Fibroblast of peridontal ligament (primary cell): ENCODE data around the gene ZBTB6.
"Not testable (repeated sequence)": the region's sequence is repeated elsewhere in the genome, so short reads cannot be mapped to it uniquely, and the experiment has no call there.

ENCODE experiments used
- DNase-seq: peaks from one replicate; pipeline ENCODE4 v3.0.0-alpha.2; 2010; ENCODE audit errors: extremely low read depth

The ZBTB6 gene

DNA sequence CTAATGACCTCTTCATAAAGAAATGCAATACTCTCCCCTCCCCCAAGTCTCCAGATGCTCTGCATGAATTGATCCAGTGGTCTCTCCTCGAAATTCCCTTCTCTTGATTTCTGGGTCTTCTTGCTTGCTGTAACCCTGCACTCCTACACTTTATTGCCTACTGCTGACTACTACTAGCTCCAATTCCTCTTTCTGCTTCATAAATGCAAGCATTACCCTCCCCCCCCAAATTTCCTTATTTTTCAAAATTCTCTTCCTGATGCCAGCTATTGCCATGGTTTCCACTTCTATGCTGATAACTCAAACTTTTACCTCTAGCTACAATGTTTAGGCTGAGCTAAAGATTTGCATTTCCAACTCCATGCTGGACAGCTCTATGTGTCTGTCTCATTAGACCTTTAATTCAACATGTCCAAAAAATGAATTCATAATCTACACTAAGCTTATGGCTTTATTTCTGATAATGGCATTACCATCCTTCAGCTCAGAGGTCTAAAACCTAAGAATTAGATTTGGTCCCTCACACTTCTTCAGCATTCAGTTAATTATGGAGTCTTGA is 16.8 kb upstream of the ZBTB6 start:
- no peak for DNase-seq

DNA sequence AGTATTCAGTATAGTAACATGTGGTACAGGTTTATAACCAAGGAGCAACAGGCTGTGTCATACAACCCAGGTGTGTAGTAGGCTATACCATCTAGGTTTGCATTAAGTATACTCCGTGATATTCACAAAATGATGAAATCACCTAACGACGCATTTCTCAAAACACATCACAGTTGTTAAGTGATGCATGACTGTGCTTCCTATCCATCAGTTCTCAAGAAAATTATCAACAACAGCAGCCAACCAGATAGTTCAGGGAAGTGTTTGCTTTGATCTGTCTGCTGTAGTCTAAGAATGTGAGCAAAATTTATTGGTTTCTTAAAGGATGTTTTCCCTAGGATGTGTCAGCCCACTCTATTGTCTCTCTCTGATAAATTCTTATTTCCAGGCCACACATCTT is 10.8 kb upstream of the ZBTB6 start:
- no peak for DNase-seq

DNA sequence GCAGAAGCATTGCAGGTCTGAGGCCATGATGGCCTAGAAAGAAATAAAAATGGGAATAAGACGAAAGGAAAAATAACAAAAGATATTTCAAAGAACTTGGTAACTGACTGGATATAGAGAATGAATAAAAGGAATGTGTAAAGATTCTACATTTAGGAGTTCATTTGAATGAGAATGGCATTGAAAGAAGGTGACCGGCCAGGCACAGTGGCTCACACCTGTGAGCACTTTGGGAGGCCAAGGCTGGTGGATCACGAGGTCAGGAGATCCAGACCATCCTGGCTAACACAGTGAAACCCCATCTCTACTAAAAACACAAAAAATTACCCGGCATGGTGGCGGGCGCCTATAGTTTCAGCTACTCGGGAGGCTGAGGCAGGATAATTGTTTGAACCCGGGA is 9.6 kb upstream of the ZBTB6 start:
- no peak for DNase-seq

DNA sequence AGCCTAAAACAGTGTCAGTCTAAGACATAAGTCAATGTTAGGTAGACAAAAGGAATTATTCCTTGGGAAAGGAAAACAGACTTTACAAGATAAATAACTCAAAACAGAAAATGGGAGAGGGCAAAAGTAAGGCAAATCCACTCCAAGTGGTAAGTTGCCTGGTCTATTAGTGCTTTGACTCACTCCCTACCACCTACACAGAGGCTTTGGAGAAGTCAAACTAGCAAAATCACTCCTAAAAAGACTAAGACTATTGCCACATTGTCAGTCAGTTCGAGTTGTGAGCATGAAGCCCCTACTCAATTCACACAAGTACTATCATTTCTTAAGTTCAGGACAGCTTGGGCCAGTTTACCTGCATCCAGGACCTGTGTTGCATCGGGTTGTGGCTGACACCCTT is 5.2 kb upstream of the ZBTB6 start:
- DNase-seq: no peak

DNA sequence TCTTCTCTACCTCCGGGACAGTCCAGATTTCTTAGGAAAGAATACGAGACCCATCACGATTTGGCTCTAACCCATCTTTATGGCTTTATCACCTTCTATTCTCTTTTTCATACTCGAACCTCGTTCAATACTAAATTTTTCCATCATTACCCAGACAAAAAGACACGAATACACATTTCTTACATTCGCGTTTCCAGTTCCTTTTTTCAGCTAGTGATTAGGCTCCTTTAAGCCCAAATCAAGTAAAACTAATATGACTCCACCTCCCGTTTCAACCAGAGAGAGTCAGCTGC is 506 bp downstream of the ZBTB6 start:
- DNase-seq: no peak

DNA sequence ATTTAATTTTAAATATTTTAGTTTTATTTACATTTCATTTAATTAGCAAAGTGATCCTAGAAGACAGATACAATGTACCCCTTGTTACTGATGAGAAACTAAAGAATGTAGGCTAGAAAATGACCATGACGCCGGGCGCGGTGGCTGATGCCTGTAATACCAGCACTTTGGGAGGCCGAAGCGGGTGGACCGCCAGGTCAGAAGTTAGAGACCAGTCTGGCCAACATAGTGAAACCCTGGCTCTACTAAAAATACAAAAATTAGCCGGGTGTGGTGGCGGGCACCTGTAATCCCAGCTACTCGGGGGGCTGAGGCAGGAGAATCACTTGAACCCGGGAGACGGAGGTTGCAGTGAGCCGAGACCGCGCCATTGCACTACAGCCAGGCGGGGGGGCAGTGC is 7.0 kb downstream of the ZBTB6 start:
- DNase-seq: not testable (repeated sequence)

DNA sequence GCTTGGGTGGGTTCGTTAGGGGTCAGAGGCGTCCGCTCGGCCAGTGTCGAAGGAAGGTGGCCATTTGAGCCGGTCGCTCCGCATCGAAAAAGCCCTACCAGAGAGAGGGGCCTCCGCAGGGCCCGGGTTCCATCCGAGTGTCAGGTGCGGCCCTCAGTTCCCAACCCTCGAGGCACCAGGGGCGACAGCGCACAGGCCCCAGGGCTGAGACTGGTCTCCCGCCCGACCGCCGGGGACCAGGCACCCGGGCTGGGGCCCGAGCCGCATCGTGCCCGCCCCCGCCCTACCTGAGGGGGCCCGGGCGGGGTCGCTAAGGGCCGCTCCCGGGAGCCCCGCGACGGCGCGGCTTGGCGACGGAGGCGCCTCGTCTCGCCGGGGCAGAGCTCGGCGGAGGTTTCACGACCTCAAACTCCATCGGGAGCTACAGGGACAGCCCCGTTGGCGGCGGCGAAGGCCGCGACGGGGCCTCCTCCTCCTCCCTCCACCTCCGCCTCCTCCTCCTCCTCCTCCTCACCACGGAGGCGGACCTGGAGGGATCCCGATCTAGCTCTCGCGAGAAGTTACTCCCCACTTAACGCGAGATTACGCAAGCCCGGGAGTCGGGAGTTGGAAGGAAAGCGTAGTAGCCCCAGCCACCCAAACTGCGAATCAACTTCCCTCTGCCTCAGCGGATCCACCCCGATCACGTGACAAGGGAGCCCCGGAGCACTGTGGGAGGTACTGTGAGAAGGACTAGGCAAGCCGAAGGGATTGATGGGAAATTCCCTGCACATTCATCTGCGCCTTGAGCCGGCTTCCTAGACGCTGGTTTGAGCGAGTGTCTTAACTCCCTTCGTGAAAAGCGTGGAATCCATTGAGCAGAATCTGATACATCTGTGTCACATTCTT is 8.1 kb downstream of the ZBTB6 start, which contains the start of gene RC3H2:
Gene RC3H2, minus strand, starts transcription at position 537 of the 888 bp plus-strand sequence. CDS start 7,850 bp downstream, outside the sequence.
- DNase-seq: peak; percentile 100

DNA sequence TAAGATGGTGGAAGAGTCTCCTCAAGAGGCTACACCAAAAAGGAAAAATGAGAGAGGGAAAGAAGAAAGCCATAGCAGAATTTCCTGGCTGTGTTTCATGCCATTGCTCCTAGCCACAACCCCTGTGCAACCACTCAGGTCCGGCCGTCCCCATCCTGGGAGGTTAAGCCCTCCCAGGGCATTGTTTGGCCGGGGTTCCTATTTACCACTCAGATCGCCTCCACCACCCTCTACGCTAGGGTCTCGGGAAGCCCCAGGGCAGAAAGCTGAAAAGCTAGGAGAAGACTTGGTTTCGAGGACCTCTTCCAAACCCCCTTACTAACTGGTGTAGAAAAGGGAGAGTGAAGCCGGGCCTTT is 8.7 kb downstream of the ZBTB6 start:
- peak; percentile 39 for DNase-seq

DNA sequence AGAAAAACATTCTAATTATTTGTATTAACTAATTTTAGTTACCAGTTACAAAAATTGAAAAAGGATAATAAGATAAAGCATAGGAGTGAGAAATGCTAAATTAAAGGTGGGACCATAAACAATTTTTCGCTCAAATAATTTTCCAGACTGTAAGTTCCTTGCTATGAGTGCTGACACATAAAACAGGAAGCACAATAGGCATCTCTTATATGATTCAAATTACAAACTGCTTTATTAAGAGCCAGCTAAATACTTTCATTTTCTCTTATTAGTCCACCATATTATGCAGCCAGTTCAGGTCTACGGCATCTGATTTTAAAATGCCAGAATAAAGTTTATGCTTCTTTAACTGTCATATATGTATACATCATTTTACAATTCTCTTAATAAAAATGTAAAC is 12.3 kb downstream of the ZBTB6 start:
- peak; percentile 57 for DNase-seq

DNA sequence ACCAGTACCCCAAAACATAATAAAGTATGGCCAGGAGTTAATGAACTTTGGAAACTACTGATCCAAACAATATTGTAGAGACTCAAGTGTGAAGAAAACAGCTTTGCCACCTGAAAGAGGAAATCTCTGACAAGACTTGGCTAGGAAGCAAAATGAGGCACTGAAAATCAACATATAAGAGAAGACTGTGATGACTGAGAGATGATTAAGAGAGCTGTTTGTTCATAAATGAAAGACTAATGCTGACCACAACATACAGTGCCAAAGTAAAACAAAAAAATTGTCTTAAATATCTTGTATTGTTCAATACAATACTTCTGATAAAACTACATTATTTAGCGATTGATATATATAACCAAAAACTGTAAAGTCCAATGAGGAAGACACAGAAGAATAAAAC is 15.2 kb downstream of the ZBTB6 start:
- peak; percentile 46 for DNase-seq

DNA sequence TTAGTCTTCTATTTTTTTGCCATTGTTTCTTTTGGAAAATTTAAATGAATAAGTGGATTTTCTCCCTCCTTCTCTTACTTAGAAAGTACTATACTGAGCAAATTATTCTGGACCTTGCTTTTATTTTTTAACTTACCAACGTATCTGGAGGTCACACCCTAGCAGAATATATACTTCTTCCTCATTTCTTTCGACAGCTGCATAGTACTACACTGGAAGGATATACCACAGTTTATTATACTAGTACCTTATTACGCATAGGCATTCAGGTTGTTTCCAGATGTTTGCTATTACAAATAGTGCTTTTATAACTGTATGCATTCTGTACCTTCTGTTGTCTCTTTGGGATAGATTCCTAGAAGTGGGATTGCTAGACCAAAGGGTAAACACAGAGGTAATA is 24.6 kb downstream of the ZBTB6 start:
- no peak for DNase-seq

DNA sequence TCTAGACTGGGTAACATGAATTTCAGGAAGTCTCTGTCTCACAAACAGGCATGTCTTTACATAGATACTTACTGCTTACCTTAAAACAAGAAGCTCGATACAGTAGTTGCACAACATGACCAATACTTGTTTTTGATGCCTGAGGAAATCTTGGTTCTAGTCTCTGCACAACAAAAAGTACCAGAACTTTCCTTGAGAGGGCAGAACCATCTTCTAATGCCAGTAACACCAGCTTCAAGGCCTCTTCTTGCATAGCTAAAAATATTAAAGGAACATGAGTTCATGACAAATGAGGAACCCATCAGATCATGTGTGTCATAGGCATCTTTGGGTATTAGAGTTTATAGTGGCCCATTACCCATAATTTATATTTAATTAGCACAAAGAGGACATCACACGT is 30.0 kb downstream of the ZBTB6 start:
- DNase-seq: no peak

DNA sequence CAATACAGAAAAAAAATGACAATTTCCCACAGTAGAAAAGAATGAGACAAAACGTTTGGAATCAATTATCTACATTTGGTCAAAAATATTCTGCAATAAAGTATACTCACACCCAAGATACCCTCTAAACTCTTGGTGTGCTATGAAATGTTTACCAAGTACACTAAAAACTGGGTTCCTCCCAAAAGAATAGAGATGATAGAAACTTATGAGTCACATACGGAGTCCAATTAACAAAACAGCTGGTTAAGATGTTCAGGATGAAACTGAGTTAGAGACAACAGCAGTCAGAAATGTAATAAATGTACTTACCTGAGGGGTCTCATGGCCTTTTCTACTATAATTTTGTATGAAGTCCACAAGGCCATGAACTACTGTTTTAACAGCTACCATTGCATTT is 33.7 kb downstream of the ZBTB6 start:
- DNase-seq: no peak

DNA sequence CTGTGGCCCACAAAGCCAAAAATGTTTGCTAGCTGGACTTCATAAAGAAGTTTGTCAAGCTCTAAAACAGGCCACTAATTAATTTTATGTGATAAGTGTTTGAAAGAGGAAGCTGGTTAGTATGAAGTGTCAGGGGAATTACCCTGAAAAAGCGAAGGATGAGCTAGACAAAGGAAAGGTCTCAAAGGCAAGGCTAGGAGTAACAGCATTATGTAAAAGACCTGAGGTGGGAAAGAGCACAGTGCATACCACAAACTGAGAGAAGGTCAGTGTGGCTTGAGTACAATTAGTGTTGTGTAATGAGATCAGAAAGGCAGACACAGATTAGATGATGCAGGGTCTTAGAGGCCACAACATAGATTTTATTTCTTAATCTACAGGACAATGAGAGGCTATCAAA is 37.6 kb downstream of the ZBTB6 start:
- DNase-seq: no peak

DNA sequence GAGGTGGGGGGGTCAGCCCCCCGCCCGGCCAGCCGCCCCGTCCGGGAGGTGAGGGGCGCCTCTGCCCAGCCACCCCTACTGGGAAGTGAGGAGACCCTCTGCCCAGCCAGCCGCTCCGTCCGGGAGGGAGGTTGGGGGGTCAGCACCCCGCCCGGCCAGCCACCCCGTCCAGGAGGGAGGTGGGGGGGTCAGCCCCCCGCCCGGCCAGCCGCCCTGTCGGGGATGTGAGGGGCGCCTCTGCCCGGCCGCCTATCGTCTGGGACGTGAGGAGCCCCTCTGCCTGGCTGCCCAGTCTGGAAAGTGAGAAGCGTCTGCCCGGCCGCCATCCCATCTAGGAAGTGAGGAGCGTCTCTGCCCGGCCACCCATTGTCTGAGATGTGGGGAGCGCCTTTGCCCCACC is 45.8 kb downstream of the ZBTB6 start:
- DNase-seq: not testable (repeated sequence)

DNA sequence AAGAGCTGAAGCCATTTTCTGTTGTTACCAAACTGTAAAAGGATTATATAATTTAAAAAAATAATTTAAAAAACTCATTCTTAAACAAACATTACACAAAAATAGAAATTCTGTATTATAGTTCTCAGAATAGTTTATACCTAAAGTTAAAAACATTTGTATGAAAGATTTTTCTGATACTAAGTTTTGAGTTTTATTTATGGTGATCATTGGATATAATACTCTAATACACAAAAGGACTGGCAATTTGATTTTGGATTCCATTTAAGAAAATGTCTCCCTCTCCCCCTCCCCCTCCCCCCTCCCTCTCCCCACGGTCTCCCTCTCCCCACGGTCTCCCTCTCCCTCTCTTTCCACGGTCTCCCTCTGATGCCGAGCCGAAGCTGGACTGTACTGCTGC is 47.0 kb downstream of the ZBTB6 start:
- no peak for DNase-seq

DNA sequence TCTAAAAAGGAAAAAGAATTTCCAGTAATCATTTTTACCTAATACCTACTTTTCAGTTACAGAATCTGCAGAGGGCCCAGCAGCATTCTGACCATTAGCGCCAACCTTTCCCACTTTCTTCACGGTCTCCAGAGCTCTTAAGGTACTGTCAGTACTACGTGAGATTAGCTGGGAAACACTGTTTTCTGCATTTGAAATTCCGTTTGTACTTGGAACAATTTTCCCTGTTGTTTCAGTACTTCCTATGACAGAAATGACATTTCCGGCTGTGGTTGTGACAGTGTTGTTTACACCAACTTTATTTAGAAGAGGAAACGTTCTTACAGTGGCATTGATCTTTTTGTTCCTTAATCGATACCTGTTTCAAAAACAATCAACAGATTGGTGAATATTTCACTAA is 47.8 kb downstream of the ZBTB6 start:
- DNase-seq: no peak

DNA sequence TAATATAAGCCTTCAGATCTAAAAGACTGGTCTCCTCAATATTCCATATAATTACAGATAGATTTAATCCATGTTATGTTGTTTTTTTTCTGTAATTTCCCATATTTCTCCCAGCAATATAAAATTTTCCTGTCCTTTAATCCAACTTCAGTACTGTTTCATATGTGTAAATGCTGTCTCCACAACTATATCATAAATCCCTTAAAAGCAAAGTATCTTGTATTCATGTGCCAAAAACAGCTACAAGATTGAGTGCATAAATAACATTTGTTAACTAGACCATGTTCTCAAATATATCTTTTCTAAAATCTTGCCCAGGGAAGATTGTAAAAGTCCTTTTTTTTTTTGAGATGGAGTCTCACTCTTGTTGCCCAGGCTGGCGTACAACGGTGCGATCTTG is 49.7 kb downstream of the ZBTB6 start:
- no peak for DNase-seq

DNA sequence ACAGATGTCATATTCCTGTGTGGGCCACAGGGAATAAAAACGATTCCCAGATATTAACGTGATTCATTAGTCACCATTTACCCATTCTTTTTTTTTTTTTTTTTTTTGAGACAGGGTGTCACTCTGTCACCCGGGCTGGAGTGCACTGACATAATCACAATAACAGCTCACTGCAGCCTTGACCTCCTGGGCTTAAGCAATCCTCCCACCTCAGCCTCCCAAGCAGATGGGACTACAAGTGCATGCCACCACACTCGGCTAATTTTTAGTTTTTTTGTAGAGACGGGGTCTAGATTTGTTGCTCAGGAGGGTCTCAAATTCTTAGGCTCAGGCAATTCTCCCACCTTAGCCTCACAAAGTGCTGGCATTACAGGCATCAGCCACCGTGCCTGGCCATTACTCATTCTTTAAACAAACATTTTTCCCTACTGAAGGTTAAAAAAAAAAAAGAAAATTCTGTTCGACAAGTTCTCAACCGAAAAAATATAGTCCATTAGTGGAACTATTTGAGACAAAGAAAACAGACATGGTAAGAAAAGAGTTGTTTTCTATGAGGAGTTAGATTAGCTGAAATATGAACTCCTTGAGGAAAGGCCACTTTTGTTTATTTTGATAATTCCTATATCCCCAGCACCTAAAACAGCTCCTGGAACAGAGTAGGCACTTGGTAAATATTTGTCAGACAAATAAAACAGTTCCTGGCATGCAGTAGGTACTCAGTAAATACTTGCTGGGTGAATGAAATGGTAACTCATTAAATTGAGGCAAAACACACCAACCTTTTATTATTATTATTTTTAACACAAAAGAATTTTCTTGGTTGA is 52.6 kb downstream of the ZBTB6 start:
- no peak for DNase-seq
